ENCODE results near the gene CLASP2.
"Not testable (repeated sequence)": the region's sequence is repeated elsewhere in the genome, so short reads cannot be mapped to it uniquely, and the experiment has no call there.

CLASP2 gene

GRCh38 chr3:33521736-33522135 is 196.3 kb downstream of the CLASP2 start:
- H3K4me1 Mint-ChIP-seq (ENCODE audit: low read depth): no peaks in the 10 kb centered on the region
- peaks cover 37% of the 10 kb centered on the region for H3K36me3 Mint-ChIP-seq
- no peak overlapping the region for H3K27ac Mint-ChIP-seq
- peaks cover 7% of the 10 kb centered on the region for H3K9me3 Mint-ChIP-seq (ENCODE audit: low read depth)
- no peak overlapping the region for H3K4me3 Mint-ChIP-seq
- H3K27me3 Mint-ChIP-seq: no peaks in the 10 kb centered on the region

GRCh38 chr3:33513262-33513863 is 204.7 kb downstream of the CLASP2 start:
- Mint-ChIP-seq H3K27ac (no peak overlapping the region), H3K27me3 (no peaks in the 10 kb centered on the region), H3K36me3 (peaks cover 29% of the 10 kb centered on the region), H3K4me3 (no peak overlapping the region), H3K9me3 (ENCODE audit: low read depth) (no peaks in the 10 kb centered on the region), H3K4me1 (ENCODE audit: low read depth) (no peaks in the 10 kb centered on the region)

- H3K4me1 Mint-ChIP-seq (ENCODE audit: low read depth): no peaks in the 10 kb centered on the region
- H3K27me3 Mint-ChIP-seq: no peaks in the 10 kb centered on the region
- no peaks in the 10 kb centered on the region for H3K9me3 Mint-ChIP-seq (ENCODE audit: low read depth)
- no peak overlapping the region for H3K27ac Mint-ChIP-seq
- peaks cover 33% of the 10 kb centered on the region for H3K36me3 Mint-ChIP-seq
- H3K4me3 Mint-ChIP-seq: no peak overlapping the region
These were observed 213.0 kb downstream of the CLASP2 start for GRCh38 chr3:33505027-33505426.

- no peaks in the 10 kb centered on the region for H3K9me3 Mint-ChIP-seq (ENCODE audit: low read depth)
- H3K36me3 Mint-ChIP-seq: peaks cover 19% of the 10 kb centered on the region
- no peak overlapping the region for H3K4me3 Mint-ChIP-seq
- H3K27me3 Mint-ChIP-seq: no peaks in the 10 kb centered on the region
- H3K27ac Mint-ChIP-seq: no peak overlapping the region
- no peaks in the 10 kb centered on the region for H3K4me1 Mint-ChIP-seq (ENCODE audit: low read depth)
These were observed 221.6 kb downstream of the CLASP2 start for GRCh38 chr3:33496449-33496848.

- Mint-ChIP-seq H3K27ac (no peak overlapping the region), H3K4me1 (ENCODE audit: low read depth) (no peaks in the 10 kb centered on the region), H3K4me3 (no peak overlapping the region), H3K27me3 (no peaks in the 10 kb centered on the region), H3K9me3 (ENCODE audit: low read depth) (no peaks in the 10 kb centered on the region), H3K36me3 (peaks cover 7% of the 10 kb centered on the region)
These were observed 226.3 kb downstream of the CLASP2 start for GRCh38 chr3:33491721-33492120.

GRCh38 chr3:33490641-33491241 is 227.3 kb downstream of the CLASP2 start:
- Mint-ChIP-seq H3K36me3 (peaks cover 11% of the 10 kb centered on the region), H3K27ac (no peak overlapping the region), H3K4me3 (no peak overlapping the region), H3K27me3 (no peaks in the 10 kb centered on the region), H3K4me1 (ENCODE audit: low read depth) (no peaks in the 10 kb centered on the region), H3K9me3 (ENCODE audit: low read depth) (peaks cover 6% of the 10 kb centered on the region)

GRCh38 chr3:33488683-33489082 is 229.4 kb downstream of the CLASP2 start:
- no peak overlapping the region for H3K27ac Mint-ChIP-seq
- H3K4me1 Mint-ChIP-seq (ENCODE audit: low read depth): no peaks in the 10 kb centered on the region
- H3K36me3 Mint-ChIP-seq: peaks cover 14% of the 10 kb centered on the region
- H3K4me3 Mint-ChIP-seq: no peak overlapping the region
- H3K27me3 Mint-ChIP-seq: no peaks in the 10 kb centered on the region
- peaks cover 6% of the 10 kb centered on the region for H3K9me3 Mint-ChIP-seq (ENCODE audit: low read depth)

- Mint-ChIP-seq H3K36me3 (peaks cover 14% of the 10 kb centered on the region), H3K27me3 (no peaks in the 10 kb centered on the region), H3K4me3 (no peak overlapping the region), H3K27ac (no peak overlapping the region), H3K9me3 (ENCODE audit: low read depth) (peaks cover 6% of the 10 kb centered on the region), H3K4me1 (ENCODE audit: low read depth) (no peaks in the 10 kb centered on the region)
These were observed 229.8 kb downstream of the CLASP2 start for GRCh38 chr3:33488246-33488645.

GRCh38 chr3:33482111-33482521 is 235.9 kb downstream of the CLASP2 start:
- no peak overlapping the region for H3K27ac Mint-ChIP-seq
- H3K27me3 Mint-ChIP-seq: no peaks in the 10 kb centered on the region
- peaks cover 9% of the 10 kb centered on the region for H3K9me3 Mint-ChIP-seq (ENCODE audit: low read depth)
- peaks cover 12% of the 10 kb centered on the region for H3K36me3 Mint-ChIP-seq
- no peaks in the 10 kb centered on the region for H3K4me1 Mint-ChIP-seq (ENCODE audit: low read depth)
- no peak overlapping the region for H3K4me3 Mint-ChIP-seq

GRCh38 chr3:33474896-33475295 is 243.2 kb downstream of the CLASP2 start:
- no peaks in the 10 kb centered on the region for H3K4me1 Mint-ChIP-seq (ENCODE audit: low read depth)
- no peak overlapping the region for H3K27ac Mint-ChIP-seq
- H3K4me3 Mint-ChIP-seq: no peak overlapping the region
- no peaks in the 10 kb centered on the region for H3K36me3 Mint-ChIP-seq
- no peaks in the 10 kb centered on the region for H3K27me3 Mint-ChIP-seq
- H3K9me3 Mint-ChIP-seq (ENCODE audit: low read depth): no peaks in the 10 kb centered on the region

- Mint-ChIP-seq H3K27me3 (no peaks in the 10 kb centered on the region), H3K4me1 (ENCODE audit: low read depth) (no peaks in the 10 kb centered on the region), H3K27ac (no peak overlapping the region), H3K4me3 (no peak overlapping the region), H3K9me3 (ENCODE audit: low read depth) (no peaks in the 10 kb centered on the region), H3K36me3 (no peaks in the 10 kb centered on the region)
These were observed 244.2 kb downstream of the CLASP2 start for GRCh38 chr3:33473813-33474212.

- no peaks in the 10 kb centered on the region for H3K4me1 Mint-ChIP-seq (ENCODE audit: low read depth)
- peaks cover 18% of the 10 kb centered on the region for H3K36me3 Mint-ChIP-seq
- H3K27ac Mint-ChIP-seq: no peak overlapping the region
- no peaks in the 10 kb centered on the region for H3K27me3 Mint-ChIP-seq
- no peaks in the 10 kb centered on the region for H3K9me3 Mint-ChIP-seq (ENCODE audit: low read depth)
- no peak overlapping the region for H3K4me3 Mint-ChIP-seq
These were observed 250.3 kb downstream of the CLASP2 start for GRCh38 chr3:33467786-33468185.

- peaks cover 15% of the 10 kb centered on the region for H3K36me3 Mint-ChIP-seq
- H3K4me1 Mint-ChIP-seq (ENCODE audit: low read depth): no peaks in the 10 kb centered on the region
- no peaks in the 10 kb centered on the region for H3K9me3 Mint-ChIP-seq (ENCODE audit: low read depth)
- no peaks in the 10 kb centered on the region for H3K27me3 Mint-ChIP-seq
- H3K4me3 Mint-ChIP-seq: no peak overlapping the region
- no peak overlapping the region for H3K27ac Mint-ChIP-seq
These were observed 257.0 kb downstream of the CLASP2 start for GRCh38 chr3:33461097-33461496.

GRCh38 chr3:33459577-33459976 is 258.5 kb downstream of the CLASP2 start:
- not testable (repeated sequence) for H3K4me3 Mint-ChIP-seq; H3K27ac Mint-ChIP-seq; H3K4me1 Mint-ChIP-seq (ENCODE audit: low read depth); H3K27me3 Mint-ChIP-seq; H3K9me3 Mint-ChIP-seq (ENCODE audit: low read depth)
- H3K36me3 Mint-ChIP-seq: peaks cover 15% of the 10 kb centered on the region

GRCh38 chr3:33458446-33458845 is 259.6 kb downstream of the CLASP2 start:
- no peaks in the 10 kb centered on the region for H3K9me3 Mint-ChIP-seq (ENCODE audit: low read depth)

GRCh38 chr3:33456756-33457155 is 261.3 kb downstream of the CLASP2 start:
- no peaks in the 10 kb centered on the region for H3K4me1 Mint-ChIP-seq (ENCODE audit: low read depth)
- H3K27me3 Mint-ChIP-seq: no peaks in the 10 kb centered on the region

More at GRCh38 chr3:33458446-33458845, 259.6 kb downstream of the CLASP2 start:
- H3K4me3 Mint-ChIP-seq: no peak overlapping the region
- H3K27me3 Mint-ChIP-seq: no peaks in the 10 kb centered on the region
- H3K4me1 Mint-ChIP-seq (ENCODE audit: low read depth): no peaks in the 10 kb centered on the region
- H3K36me3 Mint-ChIP-seq: peaks cover 15% of the 10 kb centered on the region
- no peak overlapping the region for H3K27ac Mint-ChIP-seq

More at GRCh38 chr3:33456756-33457155, 261.3 kb downstream of the CLASP2 start:
- no peak overlapping the region for H3K4me3 Mint-ChIP-seq
- H3K27ac Mint-ChIP-seq: no peak overlapping the region
- peaks cover 14% of the 10 kb centered on the region for H3K36me3 Mint-ChIP-seq
- no peaks in the 10 kb centered on the region for H3K9me3 Mint-ChIP-seq (ENCODE audit: low read depth)

All from activated naive CD8-positive, alpha-beta T cell (primary cell).